HG02973 (cell line): ENCODE data around the gene ARHGAP26.

ENCODE experiments used
- ATAC-seq: cut with Tn5 transposase; IDR thresholded peaks from one replicate; pipeline ENCODE4 v1.9.1; 2021; ENCODE audit warnings: moderate library complexity; ENCODE audit not compliant: unreplicated experiment

Gene ARHGAP26

DNA sequence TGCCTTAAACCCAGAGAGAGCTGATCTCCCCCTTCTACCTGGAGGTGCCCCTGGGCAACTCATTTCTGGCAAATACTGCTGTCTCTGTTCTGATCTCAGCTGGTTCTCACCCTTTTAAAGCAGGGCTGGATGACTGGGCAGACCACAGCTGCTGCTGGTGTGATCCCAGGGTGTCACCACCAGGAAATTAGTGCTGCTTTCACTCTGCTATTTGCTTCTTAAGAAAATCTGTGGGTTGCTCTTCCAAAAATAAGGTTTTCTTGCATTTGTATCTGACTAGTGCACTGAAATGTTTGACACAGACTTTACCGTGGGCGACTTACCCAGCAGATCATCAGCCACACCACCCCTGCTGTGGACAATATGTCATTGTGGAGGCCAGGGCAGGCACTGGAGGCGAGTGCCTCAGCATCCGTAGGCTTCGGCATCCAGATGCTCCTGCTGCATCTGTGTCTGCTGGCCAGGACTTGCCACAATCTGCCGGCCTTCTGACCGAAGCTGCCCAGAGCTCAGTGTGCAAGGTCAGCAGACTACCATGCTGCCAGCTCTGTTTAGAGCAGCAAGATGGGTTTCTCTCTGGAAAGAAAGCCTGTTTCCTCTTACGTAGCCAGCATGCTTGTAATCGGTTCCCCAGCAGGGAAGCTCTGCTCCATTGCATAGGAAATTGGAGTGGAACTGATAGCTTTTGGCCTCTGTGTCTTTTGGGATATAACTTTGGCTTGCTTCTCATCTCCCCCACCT, 13.6 kb downstream of the ARHGAP26 start:
- peak; percentile 69 for ATAC-seq

DNA sequence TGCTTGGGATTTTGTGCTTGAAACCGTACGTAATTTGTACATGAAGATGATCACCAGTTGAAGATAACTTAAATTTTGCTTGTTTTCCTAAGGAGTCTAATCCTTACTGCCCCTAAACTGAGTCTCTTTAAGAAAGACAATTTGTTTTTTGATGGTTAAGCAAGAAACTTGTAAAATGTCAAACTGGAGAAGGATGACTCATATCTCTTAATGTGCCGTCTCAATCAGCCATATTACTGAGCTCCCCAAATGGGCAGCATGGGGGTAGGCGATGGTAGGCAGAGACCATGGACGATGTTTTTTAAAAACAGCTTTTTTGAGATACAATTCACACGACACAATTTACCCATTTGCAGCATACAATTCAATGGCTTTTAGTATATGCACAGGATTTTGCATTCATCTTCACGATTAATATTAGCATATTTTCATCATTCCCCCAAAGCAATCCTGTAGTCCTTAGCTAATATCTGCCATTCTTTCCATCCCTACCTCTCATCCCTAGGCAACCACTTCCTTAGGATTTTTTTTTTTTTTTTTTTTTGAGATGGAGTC, 14.3 kb downstream of the ARHGAP26 start:
- no peak for ATAC-seq

DNA sequence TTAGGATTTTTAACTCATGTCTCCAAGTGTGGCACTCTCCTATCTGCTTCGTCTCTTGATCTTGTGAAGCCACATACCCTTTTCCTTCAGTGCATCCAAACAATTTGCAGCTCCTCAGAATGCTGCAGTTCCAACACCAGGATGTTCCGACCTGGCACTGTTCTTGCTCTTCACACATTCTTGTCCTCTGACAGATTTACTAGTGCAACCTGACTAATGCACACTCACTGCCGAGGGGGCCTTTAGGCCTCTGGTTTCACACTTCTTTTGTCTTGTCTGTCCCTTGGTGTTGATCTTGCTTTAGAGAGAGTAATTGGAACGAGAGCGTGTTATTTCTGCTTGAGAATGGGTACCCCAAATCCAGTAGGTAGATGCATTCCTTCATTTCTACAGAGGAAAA, 15.0 kb downstream of the ARHGAP26 start:
- no peak for ATAC-seq

DNA sequence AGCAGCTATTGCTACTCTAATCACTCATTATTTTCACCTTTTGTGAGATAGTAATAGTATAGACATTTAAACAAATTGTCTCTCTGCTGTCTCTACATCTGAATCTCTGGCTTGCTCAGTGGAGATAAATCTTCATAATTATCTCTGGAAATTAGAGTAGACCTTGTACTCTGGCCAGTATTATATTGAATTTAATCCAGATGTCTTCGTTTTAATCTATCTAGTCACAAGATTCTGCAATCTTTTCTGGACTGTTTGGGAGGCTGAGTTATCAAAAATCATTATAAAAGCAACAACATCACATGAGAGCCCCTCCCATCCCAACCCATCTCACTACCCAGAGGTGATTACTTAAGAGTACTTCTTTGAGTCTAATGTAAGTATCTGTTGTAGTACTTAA, 19.0 kb downstream of the ARHGAP26 start:
- ATAC-seq, result no peak

DNA sequence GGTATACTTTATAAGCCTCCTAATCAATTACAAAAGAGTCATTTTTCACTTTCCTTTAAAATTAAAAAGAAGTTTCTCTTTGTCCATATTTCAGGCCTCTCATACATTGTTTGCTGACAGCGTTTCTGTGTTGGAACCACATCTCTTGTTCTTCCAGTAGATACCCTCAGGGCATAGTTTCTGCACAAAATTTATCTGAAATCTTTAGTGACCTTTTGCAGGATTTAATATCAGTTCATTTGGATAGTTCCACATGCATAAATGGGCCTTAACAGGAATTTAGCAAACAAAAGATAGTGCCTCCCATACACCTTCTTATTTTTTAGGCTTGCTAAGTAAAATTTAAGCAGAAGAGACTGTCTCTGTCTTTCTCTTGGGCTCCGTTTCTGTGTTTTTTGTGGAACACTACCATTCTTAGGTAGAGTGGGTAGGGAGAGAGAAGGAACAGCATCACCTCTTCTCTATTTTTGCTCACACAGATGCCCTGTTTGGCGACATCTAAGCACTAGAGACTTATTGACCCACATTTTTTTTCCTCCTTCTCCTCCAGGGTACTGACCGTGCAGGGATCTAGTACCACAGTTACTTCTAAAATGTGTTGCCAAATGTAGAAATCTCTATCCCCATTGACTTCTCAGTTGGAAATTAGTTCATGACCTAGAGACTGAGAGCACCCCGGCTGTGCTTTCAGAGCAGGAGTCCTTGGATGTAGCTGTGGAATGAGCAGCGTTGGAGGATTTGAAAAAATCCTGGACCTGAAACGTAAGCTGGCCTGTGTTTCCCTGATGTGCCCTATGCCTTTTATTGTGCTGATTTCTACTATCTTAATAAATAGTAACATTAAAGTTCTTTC, 22.1 kb downstream of the ARHGAP26 start:
- ATAC-seq, result no peak

DNA sequence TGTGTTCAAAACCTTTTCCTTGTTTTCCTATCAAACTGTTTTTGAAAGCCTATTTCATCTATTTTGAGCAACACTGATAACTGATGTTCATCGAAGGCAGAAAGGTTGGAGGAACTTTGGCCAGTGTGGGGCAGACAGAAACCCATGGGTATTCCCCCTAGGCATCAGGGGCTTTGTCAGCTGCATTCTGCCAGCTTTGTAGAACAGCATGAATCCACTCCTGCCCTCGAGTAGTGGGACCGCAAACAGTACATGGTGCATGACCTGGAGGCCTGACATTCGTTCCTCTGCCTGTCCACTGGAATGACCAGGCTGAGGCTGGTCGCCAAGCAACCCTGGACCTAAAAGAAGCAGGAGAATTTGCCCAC, 22.7 kb downstream of the ARHGAP26 start:
- no peak for ATAC-seq

DNA sequence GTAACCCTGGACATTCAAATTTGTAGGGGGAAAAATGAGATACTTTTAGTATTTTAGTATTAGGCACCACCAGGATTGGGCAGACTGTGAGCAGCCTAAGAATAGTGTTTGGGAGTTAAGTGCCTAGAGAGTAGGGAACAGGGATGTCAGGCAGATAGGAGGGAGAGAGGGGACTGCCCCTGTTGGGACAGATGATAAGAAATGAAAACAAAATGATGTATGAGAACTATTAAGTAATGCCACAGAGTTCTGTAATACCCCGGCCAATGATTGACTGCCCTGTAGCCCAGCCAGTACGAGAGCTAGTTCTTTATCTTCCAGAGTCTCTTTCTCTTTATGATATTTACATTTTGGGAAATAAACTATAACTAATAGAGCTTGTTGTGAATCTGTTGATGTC, 24.4 kb downstream of the ARHGAP26 start:
- no peak for ATAC-seq

DNA sequence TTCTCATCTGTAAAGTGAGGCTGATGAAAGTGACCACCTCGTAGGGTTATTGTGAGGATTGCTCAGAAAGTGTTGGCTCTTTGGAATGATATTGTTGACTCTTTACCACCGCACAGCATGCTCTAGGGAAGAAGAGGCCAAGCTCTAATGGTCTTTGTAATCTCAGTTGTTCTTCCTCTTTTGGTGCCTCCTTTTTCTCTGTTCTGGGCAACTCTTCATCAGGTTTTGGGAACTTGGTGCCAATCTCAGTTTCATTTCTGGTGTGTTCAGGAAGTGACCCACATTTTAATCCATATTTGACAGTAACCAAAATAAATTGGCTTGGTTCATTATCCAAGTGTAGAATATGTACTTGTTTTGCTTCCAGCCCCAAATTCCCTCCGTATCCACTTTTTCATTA, 25.1 kb downstream of the ARHGAP26 start:
- no peak for ATAC-seq

DNA sequence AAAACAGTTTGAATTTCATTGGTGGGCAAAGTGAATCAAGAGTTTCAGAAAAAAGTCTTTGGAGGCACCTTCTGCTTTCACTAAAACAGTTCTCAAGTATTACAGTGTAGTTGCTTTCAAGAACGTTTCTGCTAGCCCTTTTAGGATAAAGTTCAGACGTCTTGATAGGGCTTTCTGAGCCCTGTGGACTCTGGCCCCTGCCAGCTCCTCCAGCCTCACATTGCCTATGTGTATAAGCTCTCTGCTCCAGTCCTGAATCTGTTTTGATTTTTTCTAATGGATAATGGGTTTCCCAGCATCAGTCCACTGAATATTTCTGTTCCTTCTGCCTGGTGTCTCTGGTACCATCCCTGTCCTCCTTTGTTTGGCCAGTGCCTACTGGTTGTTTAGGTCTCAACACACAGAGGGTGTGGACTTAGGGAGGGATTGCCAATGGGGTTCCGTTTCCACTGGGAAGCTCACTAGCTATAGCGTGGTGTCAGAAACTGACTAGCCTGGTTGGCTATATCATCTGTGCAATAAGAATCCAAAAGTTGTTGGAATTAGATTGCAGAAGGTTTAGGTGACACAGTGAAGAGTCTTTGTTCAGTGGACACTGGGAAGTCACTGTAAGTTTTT, 26.4 kb downstream of the ARHGAP26 start:
- no peak for ATAC-seq

DNA sequence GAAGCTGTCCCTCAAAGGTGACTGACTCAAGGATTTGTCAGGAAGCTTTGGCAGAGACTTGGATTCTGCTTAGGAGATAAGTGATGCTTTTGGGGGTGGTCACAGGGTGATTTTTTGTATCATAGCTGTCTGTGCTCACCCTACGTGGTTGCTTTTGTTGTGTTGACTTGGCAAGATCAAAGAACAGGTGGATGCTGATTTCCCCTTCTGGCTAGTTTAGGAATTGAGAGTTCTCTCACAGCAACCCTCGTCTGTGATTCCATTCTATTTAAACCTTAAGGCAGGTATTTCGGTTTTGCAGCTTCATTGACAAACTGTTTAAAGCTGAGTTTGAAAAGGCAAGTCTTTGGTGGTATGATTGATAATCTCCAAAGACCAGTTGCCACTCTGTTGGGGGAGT, 27.2 kb downstream of the ARHGAP26 start:
- ATAC-seq, result no peak

DNA sequence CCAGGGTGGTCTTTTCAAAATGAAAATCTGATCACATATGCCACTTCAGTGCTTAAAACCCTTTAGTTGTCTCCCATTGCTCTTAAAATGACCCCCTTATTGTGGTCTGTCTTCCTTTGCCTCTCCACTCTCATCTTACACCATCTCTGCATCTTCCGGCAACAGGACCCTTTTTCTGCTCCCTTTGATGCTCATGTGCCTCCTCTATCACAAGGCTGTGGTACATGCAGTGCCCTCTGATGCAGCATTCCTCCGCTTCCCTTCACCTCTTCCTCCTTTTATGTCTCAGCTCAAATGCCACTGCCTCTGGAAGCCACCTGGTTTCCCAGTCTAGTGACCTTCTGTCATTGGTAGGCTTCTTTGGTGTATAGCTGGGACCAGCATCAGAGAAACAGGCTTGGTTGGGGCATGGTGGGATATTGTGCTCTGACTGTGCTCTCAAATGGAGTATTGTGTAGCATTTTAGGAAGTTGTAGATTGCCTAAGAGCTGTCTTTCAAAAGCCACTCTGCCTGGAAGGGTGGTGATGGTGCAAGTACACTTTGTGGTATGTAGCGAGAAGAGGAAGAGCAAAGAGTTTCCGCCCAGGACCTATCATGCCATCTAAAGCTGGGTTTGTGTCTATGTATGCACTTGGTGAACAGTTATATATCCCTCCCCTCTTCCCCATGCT, 28.1 kb downstream of the ARHGAP26 start:
- no peak for ATAC-seq

DNA sequence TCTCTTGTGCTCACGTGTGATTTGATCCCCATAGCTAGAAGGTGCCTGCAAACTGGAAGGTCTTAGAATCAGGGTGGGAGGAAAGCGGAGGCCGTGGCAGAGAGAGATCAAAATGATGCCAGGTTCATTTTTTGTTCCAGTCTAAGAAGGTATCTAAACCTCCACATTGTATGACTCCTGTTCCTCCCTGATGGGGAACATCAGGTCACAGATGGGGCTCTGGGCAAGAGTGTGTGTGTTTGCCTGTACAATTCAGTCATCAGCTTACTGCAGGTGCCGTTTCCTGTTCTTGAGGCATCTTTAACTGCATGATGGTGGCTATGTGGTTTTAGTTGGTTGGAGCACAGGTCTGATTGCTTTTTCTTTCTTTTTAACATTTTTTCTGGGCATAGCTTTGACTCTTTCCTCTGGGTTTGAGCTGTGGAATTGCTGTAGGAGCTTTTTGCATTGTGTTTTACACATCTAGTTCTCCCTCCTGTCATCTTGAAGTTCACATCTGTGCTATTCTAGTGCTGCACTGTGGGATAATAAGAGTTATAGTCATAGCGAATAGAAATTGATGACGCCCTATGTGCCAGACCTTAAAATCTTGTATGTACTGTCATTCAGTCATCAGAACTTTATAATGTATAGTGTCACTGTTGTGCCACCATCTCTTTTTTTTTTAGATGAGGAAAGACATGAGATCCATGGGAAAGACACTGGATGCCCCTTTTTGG, 30.8 kb downstream of the ARHGAP26 start:
- peak; percentile 77 for ATAC-seq

DNA sequence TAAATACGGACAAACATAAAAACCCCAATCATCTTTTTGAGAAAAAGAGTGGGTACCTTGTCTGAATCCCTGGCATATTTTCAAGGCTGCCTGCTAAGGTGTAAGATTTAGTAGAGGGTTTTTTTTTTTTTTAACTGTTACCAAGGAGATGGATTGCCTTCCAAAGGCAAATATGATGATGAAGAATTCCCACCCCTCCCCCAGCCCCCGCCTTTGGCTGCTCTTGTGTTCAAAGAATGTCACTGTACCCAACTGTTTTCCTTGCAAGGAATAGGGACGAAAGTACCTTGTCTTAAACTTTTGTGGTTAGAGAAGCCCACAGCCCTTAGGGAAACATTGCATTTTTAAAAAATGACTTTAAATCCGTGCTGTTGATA, 31.3 kb downstream of the ARHGAP26 start:
- ATAC-seq, result no peak

DNA sequence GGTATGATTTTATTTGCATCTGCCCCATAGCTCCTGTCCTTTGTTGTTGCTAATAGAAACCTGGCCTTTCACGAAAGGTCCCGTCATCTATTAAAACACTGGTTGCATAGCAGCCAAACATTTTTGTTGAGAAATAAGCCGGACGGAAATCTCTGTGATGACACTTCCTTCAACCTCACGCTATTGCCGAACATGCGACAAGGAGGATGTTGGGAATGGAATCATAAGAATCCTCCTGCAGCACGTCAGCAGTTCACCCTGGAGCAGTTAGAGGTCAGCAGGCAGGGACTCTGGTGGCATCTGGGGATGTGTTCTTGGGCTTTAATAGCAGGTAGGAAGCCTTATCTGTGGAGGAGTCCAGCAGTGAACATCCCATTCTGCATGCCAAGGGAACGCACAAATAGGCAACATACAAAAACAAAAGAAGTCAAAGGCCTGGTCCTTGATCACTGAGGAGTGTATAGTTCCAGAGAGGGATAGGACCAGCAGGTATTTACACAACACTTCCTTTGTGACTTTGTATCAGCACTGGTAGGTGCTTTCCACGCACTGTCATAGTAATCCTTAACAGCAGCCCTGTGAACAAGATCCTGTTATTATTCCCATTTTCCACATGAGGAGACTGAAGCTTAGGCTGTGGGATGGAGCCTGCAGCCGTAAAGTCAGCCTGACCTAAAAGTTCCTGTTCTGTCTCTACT, 33.4 kb downstream of the ARHGAP26 start:
- no peak for ATAC-seq

DNA sequence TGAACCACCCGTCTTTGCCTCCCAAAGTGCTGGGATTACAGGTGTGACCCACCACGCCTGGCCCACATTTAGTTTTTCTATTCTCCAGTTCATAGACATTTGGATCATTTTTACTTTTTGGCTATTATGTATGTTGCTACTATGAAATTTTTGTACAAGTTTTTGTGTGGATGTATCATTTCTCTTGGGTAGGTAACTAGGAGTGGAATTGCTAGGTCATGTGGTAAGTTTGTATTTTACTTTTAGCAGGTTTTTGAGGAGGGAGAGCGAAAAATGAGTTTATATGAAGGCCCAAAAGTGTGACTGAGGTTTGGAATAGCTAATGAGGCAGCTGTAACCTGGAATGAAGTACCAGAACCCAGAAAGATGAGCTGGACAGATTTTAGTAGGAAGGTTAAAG, 35.2 kb downstream of the ARHGAP26 start:
- no peak for ATAC-seq

DNA sequence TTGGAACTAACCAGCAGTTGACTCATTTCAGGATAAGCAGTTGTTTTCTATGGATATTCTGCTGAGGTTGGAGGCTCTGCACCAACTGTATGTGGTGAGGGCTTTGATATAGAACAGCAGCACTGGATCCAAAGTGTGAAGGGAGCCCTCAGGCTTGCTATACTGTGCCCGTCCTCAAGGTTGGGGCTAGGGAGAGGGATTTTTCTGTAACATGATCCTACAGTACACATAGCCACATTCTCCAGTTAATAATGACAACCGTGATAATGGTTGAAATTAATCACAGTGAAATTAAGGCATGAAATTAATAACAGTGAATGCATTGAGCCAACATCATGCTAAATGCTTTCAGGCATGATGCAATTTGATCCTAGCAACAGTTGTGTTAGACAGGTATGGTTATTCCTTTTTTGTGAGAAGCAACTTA, 36.7 kb downstream of the ARHGAP26 start:
- no peak for ATAC-seq

DNA sequence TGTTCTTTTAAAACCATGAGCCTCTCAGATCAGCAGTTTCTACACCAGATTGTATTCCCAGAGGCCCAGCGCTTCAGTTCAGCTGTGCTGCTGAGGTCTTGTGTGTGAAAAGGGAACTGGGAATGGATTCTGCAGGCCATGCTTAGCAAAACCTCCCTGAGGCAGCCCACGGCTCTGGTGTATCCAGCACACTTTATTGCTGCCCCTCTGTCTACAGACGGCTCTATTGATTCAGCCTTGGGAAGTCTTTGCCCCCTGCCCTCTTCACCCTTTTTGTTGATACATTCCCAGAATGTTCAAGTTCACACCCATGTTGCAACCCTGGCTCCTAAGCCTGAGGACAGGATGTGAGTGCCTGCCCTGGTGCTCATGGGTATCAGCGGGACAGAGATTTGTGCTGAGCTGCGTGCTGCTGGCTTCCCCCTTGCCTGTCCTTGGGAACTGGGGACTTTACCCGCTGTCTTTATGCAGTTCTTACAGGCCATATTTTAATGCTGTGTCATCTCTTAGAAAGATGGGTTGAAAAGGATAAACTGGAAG, 37.3 kb downstream of the ARHGAP26 start:
- no peak for ATAC-seq

DNA sequence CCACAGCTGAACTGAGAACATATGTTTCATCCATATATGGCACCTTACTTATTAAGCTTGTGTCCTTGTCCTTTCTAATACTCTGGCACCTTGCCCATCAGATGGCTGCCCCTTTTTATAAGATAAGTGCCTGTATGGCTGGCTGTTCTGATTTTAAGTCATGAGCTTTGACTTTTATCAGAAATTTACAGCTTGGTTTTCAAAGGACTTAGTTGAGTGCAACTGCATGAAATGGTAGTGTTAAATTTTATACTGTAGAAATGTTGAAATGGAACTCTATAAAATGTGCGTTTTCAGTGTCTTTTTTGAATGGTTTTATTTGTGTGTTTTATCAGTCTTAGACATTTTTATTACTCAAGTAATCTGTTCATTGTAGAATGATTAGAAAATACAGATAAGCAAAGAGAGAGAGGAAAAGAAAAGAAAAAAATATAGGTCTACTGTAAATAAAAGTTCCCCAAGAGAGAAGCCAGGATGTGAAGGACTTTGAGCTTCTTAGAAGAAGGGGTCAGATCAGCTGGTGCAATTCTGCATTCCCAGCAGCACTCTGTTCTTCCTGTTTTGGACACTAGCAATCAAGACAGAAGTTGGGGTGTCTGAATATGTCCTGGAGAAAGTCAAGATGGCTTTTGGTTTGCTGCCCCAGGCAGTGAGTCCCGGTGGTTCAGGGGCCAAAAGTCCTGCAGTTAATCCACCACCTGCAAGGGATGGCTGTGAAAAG, 38.9 kb downstream of the ARHGAP26 start:
- no peak for ATAC-seq

DNA sequence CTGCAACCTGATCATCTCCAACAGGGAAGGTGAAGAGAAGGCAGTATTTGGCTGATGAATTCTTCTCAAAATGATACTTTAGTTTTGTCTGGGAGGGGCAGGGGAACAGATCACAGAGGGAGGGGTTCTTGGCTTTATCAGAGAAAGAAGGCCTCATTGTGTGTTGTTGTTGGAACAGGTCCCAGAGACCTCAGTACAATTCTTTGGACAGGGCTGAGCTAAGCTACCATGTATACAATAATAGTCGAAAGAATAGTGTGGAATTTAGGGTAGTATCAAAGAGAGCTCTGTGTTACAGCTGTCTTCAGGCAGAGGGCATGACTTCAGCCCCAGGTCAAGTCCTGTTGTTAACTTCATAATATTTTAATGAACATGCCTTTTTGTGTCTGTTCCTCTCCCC, 39.9 kb downstream of the ARHGAP26 start:
- no peak for ATAC-seq
